Endothelial cell of umbilical vein (primary cell): Measurements from ENCODE around the gene ARHGEF40. TPM values are rescaled to one million over a fixed set of nuclear protein-coding genes. Genes with fewer than 3 reads are reported as not detected.

ENCODE experiments used
- BruUV-seq: library from RNA; stranded (reverse); fragments of 400-500 nt; replicated peaks from 2 replicates; lab custom pipeline; 2021; lab: Mats Ljungman, UMichigan
- CTCF ChIA-PET: fragments of 300-600, 350-600 bp; sonication (Branson Sonifier 250); formaldehyde crosslinking; loops from one replicate; lab custom pipeline; 2021; ENCODE audit warnings: antibody characterized with exemption, inconsistent platforms; lab: Charles Lee
- POLR2A ChIA-PET: fragments of 300-600, 350-600 bp; sonication (Branson Sonifier 250); formaldehyde crosslinking; loops from one replicate; lab custom pipeline; 2021; ENCODE audit warnings: antibody characterized with exemption, inconsistent platforms; lab: Charles Lee
- DNase-seq: peaks from one replicate; pipeline ENCODE4 v3.0.0-alpha.2; 2011; ENCODE audit warnings: low read depth, low spot score
- FAIRE-seq: peaks from 2 replicates; lab custom pipeline; 2011; peaks lifted over from hg19 to GRCh38; lab: Jason Lieb, UNC
- H2AFZ ChIP-seq: 2 replicates; pipeline ENCODE4 v1.6.0; 2012; ENCODE audit warnings: low read depth, low read length, control low read depth, inconsistent platforms
- H3K27ac ChIP-seq: 2 replicates; pipeline ENCODE4 v1.5.1; 2011; ENCODE audit warnings: low read depth, mild to moderate bottlenecking, control low read depth, low read length, moderate library complexity; ENCODE audit not compliant: insufficient read depth
- H3K27me3 ChIP-seq, 2 experiments: 2 replicates each; pipeline versions ENCODE4 v1.6.0 to v1.6.1; 2011; ENCODE audit warnings: low read length in 2 of 2, mixed read lengths in 1 of 2; ENCODE audit not compliant: control insufficient read depth in 2 of 2, insufficient read depth in 2 of 2
- H3K36me3 ChIP-seq, 2 experiments: 2 replicates in 1 of 2; 3 replicates in 1 of 2; pipeline ENCODE4 v1.5.1; 2011; ENCODE audit warnings: low read length in 2 of 2, mild to moderate bottlenecking in 1 of 2, moderate library complexity in 1 of 2; ENCODE audit not compliant: control insufficient read depth in 2 of 2, insufficient read depth in 2 of 2; ENCODE audit errors: extremely low read depth in 1 of 2
- H3K4me1 ChIP-seq: 3 replicates; pipeline ENCODE4 v1.5.1; 2011; ENCODE audit warnings: mild to moderate bottlenecking, low read length; ENCODE audit not compliant: control insufficient read depth, insufficient read depth; ENCODE audit errors: extremely low read depth
- H3K4me2 ChIP-seq: 2 replicates; pipeline ENCODE4 v1.6.1; 2011; ENCODE audit warnings: low read length, control low read depth, mixed read lengths; ENCODE audit not compliant: insufficient read depth
- H3K4me3 ChIP-seq, 3 experiments: fragments of 200-600 bp in 1 of 3; sonication (generic), shearing (Covaris generic) in 1 of 3; replicated peaks in 1 of 3; 2 replicates each; pipeline ENCODE4 v1.5.1; 2011 to 2016; ENCODE audit warnings: control low read depth in 3 of 3, low read length in 3 of 3, mild to moderate bottlenecking in 2 of 3, inconsistent platforms in 1 of 3, low read depth in 1 of 3, moderate library complexity in 1 of 3; ENCODE audit not compliant: insufficient read depth in 1 of 3
- H3K79me2 ChIP-seq: 2 replicates; pipeline ENCODE4 v1.6.0; 2012; ENCODE audit warnings: low read length, inconsistent platforms; ENCODE audit not compliant: control insufficient read depth, insufficient read depth
- H3K9ac ChIP-seq: replicated peaks from 2 replicates; pipeline ENCODE3; 2011; ENCODE audit warnings: low read length, control low read depth; ENCODE audit not compliant: insufficient read depth; ENCODE audit errors: extremely low read depth
- H3K9me1 ChIP-seq: replicated peaks from 3 replicates; pipeline ENCODE4 v1.6.0; 2011; ENCODE audit warnings: mild to moderate bottlenecking, low read length; ENCODE audit not compliant: control insufficient read depth, insufficient read depth; ENCODE audit errors: extremely low read depth
- H3K9me3 ChIP-seq: replicated peaks from 2 replicates; pipeline ENCODE4 v1.5.1; 2012; ENCODE audit warnings: low read length, inconsistent platforms; ENCODE audit not compliant: control insufficient read depth, insufficient read depth
- H4K20me1 ChIP-seq: replicated peaks from 2 replicates; pipeline ENCODE3; 2011; ENCODE audit warnings: mild to moderate bottlenecking, low read length; ENCODE audit not compliant: control insufficient read depth, insufficient read depth; ENCODE audit errors: extremely low read depth
- CTCF ChIP-seq, 2 donors: IDR thresholded peaks; 1 replicate in 1 of 2; 2 replicates in 1 of 2; pipeline ENCODE4 v1.5.1; 2011; ENCODE audit warnings: low read length in 2 of 2, mild to moderate bottlenecking in 2 of 2, moderate library complexity in 2 of 2, control low read depth in 1 of 2, inconsistent platforms in 1 of 2, low read depth in 1 of 2; ENCODE audit not compliant: insufficient read depth in 1 of 2; ENCODE audit errors: extremely low read depth in 1 of 2
- EZH2 ChIP-seq: IDR thresholded peaks from 2 replicates; pipeline ENCODE4 v1.6.1; 2012; ENCODE audit warnings: borderline replicate concordance, low read depth, mild to moderate bottlenecking, moderate library complexity, low read length, inconsistent platforms; ENCODE audit not compliant: severe bottlenecking
- FOS ChIP-seq: IDR thresholded peaks from 2 replicates; pipeline ENCODE4 v1.6.1; 2011; ENCODE audit warnings: mild to moderate bottlenecking, low read length, moderate library complexity, borderline replicate concordance; ENCODE audit not compliant: insufficient read depth
- GATA2 ChIP-seq: IDR thresholded peaks from 2 replicates; pipeline ENCODE4 v1.7.0; 2011; ENCODE audit warnings: low read depth, mild to moderate bottlenecking, moderate library complexity, mixed read lengths, low read length; ENCODE audit not compliant: insufficient read length, insufficient read depth
- JUN ChIP-seq: IDR thresholded peaks from 2 replicates; pipeline ENCODE4 v1.6.1; 2011; ENCODE audit warnings: borderline replicate concordance, low read depth; ENCODE audit not compliant: insufficient read length, insufficient read depth
- MYC ChIP-seq: IDR thresholded peaks from one replicate; pipeline ENCODE4 v1.6.1; 2011; ENCODE audit warnings: mild to moderate bottlenecking, low read depth, low read length
- POLR2A ChIP-seq: IDR thresholded peaks from 2 replicates; pipeline ENCODE4 v1.6.1; 2012; ENCODE audit warnings: low read depth, mild to moderate bottlenecking, control low read depth, low read length
- POLR2AphosphoS5 ChIP-seq: IDR thresholded peaks from 2 replicates; pipeline ENCODE4 v1.6.1; 2012; ENCODE audit warnings: low read depth, mild to moderate bottlenecking, control low read depth, low read length, moderate library complexity; ENCODE audit not compliant: insufficient read depth
- dilution Hi-C: fragments of 300-500 bp; cut with MboI; formaldehyde crosslinking; loops from one replicate; pipeline ENCODE4 v1.15.0; 2019; ENCODE audit warnings: low sequenced_read_pairs; ENCODE audit not compliant: extremely low pct_ligation_motif_present
- intact Hi-C: fragments of 100-400 bp; cut with micrococcal nuclease; formaldehyde crosslinking; loops from one replicate; pipeline ENCODE4 v1.10.0; 2022
- polyA plus RNA-seq, 4 experiments: library from polyadenylated mRNA; depleted of rRNA in 3 of 4; stranded (reverse) in 3 of 4; unstranded in 1 of 4; fragments of >200 nt; gene quantifications; 2 replicates each; pipeline versions ENCODE4 v1.2.1 to v1.2.3, GENCODE V29; 2011 to 2012; ENCODE audit warnings: missing spikeins in 1 of 4
- total RNA-seq: library from RNA; stranded (reverse); gene quantifications from 2 replicates; pipeline ENCODE4 v1.2.3, GENCODE V29; 2021
- TF ChIP-seq, protein P1 (sequence below): IDR thresholded peaks from 2 replicates; pipeline ENCODE4 v1.6.1; 2011; ENCODE audit not compliant: insufficient read depth, insufficient read length

ARHGEF40 gene
- total and polyA plus RNA-seq, 2 donors (not counting 3 experiments of a cell fraction or from before 2014, with no cell fraction given) = 2.6 to 19.9 TPM

GRCh38 chr14:21083565-21084325, 13.6 kb downstream of the ARHGEF40 start:
- H3K9me3 ChIP-seq = no peaks in the 10 kb centered on the region
- H4K20me1 ChIP-seq = no peaks in the 10 kb centered on the region
- H3K27me3 ChIP-seq = no peaks in the 10 kb centered on the region
- no peak overlapping the region for H3K27ac ChIP-seq
- no peak overlapping the region for H3K9ac ChIP-seq
- ChIA-PET POLR2A (interaction anchor here (0.6 kb wide), 1 partner anchor 110 kb away, joined by 5 read pairs; no protein-coding TSS in a partner anchor), CTCF (interaction anchor here (1.1 to 3.5 kb wide), 5 partner anchors 9 to 69 kb away, joined by 5 to 17 read pairs (median 9); no protein-coding TSS in a partner anchor)
- DNase-seq (no peak), FAIRE-seq (no peak)
- H3K9me1 ChIP-seq = no peaks in the 10 kb centered on the region
- no TSS peak for BruUV-seq
- no peaks in the 10 kb centered on the region for H3K79me2 ChIP-seq
- no peak overlapping the region for H3K4me2 ChIP-seq
- no peaks in the 10 kb centered on the region for H3K4me1 ChIP-seq
- H2AFZ ChIP-seq = no peak overlapping the region
- dilution Hi-C loops (no loop called here), intact Hi-C loops (no loop called here)
- TF ChIP-seq EZH2 = no peak
- TF ChIP-seq FOS = no peak
- TF ChIP-seq GATA2 = no peak
- TF ChIP-seq, protein P1, sequence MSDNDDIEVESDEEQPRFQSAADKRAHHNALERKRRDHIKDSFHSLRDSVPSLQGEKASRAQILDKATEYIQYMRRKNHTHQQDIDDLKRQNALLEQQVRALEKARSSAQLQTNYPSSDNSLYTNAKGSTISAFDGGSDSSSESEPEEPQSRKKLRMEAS = no peak
- no peak for TF ChIP-seq MYC
- TF ChIP-seq POLR2AphosphoS5 = no peak
- no peak for TF ChIP-seq JUN
- no peak for TF ChIP-seq CTCF (IDR thresholded peaks at IDR 0.05; ENCODE audit: extremely low read depth in 1 of 2, insufficient read depth in 1 of 2, low read depth in 1 of 2, low read length in 2 of 2)
- TF ChIP-seq POLR2A = no peak
- H3K36me3 ChIP-seq = peaks cover 0 to 2% of the 10 kb centered on the region in 2 experiments
- no peak overlapping the region for H3K4me3 ChIP-seq
